ENCODE data around the gene KRTAP9-6. TPM values are rescaled to one million over a fixed set of nuclear protein-coding genes. Genes with fewer than 3 reads are reported as not detected.

KRTAP9-6 gene
- total and polyA plus RNA-seq, 8 donors: not detected

- peak overlapping the region in 2 of 5 donors; percentile 52 to 69 for H3K27ac ChIP-seq
- TF ChIP-seq CTCF (IDR thresholded peaks at IDR 0.05): no peak
- no peak for TF ChIP-seq POLR2AphosphoS5 (IDR thresholded peaks at IDR 0.05)
- TF ChIP-seq POLR2A (IDR thresholded peaks at IDR 0.05): no peak
- TF ChIP-seq EP300 (IDR thresholded peaks at IDR 0.05): no peak
Observed at GRCh38 chr17:41308251-41308917, 43.2 kb downstream of the KRTAP9-6 start.

GRCh38 chr17:41308918-41309359 is 43.8 kb downstream of the KRTAP9-6 start, which contains the start of gene KRTAP16-1:
Gene KRTAP16-1 (minus strand): TSS chr17:41309309. CDS start chr17:41309253, 56 bp downstream.
- peak within 1 kb of the TSS in 1 of 4 donors; percentile 12 for H3K4me3 ChIP-seq
- H3K27ac ChIP-seq: peak within 1 kb of the TSS in 2 of 5 donors; percentile 52 to 69
- no peaks in the 10 kb centered on the region for H3K9me3 ChIP-seq
- peaks cover 0 to 27% (median 0%) of the 10 kb centered on the region in 3 donors for H3K27me3 ChIP-seq
- WGBS, 5 donors: 61 to 81% (median 69%) methylated on average over 4 to 7 of the region's 7 CpGs
- peaks cover 0 to 6% (median 0%) of the 10 kb centered on the region in 4 donors for H3K4me1 ChIP-seq
- no peak for DNase-seq
- intact Hi-C loops (cut with DNase I; ENCODE audit: low total_unique reads): no loop called here
- no peaks in the 10 kb centered on the region for H3K36me3 ChIP-seq
- TF ChIP-seq POLR2AphosphoS5 (IDR thresholded peaks at IDR 0.05) (no peak), POLR2A (IDR thresholded peaks at IDR 0.05) (no peak), CTCF (IDR thresholded peaks at IDR 0.05) (no peak), EP300 (IDR thresholded peaks at IDR 0.05) (no peak)

More at GRCh38 chr17:41308251-41308917, 43.2 kb downstream of the KRTAP9-6 start:
- H3K9me3 ChIP-seq: no peaks in the 10 kb centered on the region
- DNase-seq: peak in 1 of 2 donors; percentile 70
- intact Hi-C loops (cut with DNase I; ENCODE audit: low total_unique reads): no loop called here
- H3K36me3 ChIP-seq: no peaks in the 10 kb centered on the region
- 46 to 67% (median 59%) methylated on average over 10 of the region's 10 CpGs for WGBS, 5 donors
- peak overlapping the region in 1 of 4 donors; percentile 12 for H3K4me3 ChIP-seq
- peaks cover 0 to 6% (median 0%) of the 10 kb centered on the region in 4 donors for H3K4me1 ChIP-seq
- peaks cover 0 to 25% (median 0%) of the 10 kb centered on the region in 3 donors for H3K27me3 ChIP-seq

- no peaks in the 10 kb centered on the region for H3K36me3 ChIP-seq
- no peaks in the 10 kb centered on the region for H3K9me3 ChIP-seq
- H3K27me3 ChIP-seq: peaks cover 0 to 40% (median 0%) of the 10 kb centered on the region in 3 donors
- WGBS, 5 donors: 69 to 86% (median 76%) methylated on average over 1 of the region's 1 CpG
- TF ChIP-seq POLR2AphosphoS5 (IDR thresholded peaks at IDR 0.05): no peak
- no peak for TF ChIP-seq EP300 (IDR thresholded peaks at IDR 0.05)
- no peak for TF ChIP-seq POLR2A (IDR thresholded peaks at IDR 0.05)
- TF ChIP-seq CTCF (IDR thresholded peaks at IDR 0.05): no peak
- DNase-seq: no peak
- peaks cover 0 to 6% (median 0%) of the 10 kb centered on the region in 4 donors for H3K4me1 ChIP-seq
- no peak overlapping the region for H3K4me3 ChIP-seq
- intact Hi-C loops (cut with DNase I; ENCODE audit: low total_unique reads): no loop called here
- no peak overlapping the region for H3K27ac ChIP-seq
Observed at GRCh38 chr17:41311111-41311510, 45.9 kb downstream of the KRTAP9-6 start.

- Histone ChIP-seq H3K36me3 (no peaks in the 10 kb centered on the region), H3K4me3 (no peak within 1 kb of the TSS), H3K27ac (no peak within 1 kb of the TSS), H3K9me3 (peaks cover 0 to 12% (median 0%) of the 10 kb centered on the region in 4 donors), H3K4me1 (no peaks in the 10 kb centered on the region), H3K27me3 (peaks cover 0 to 19% (median 3%) of the 10 kb centered on the region in 3 donors)
- DNase-seq: no peak
- WGBS, 5 donors: 82 to 88% (median 84%) methylated on average over 17 to 24 of the region's 24 CpGs
- TF ChIP-seq EP300 (IDR thresholded peaks at IDR 0.05): no peak
- TF ChIP-seq CTCF (IDR thresholded peaks at IDR 0.05): no peak
- TF ChIP-seq POLR2AphosphoS5 (IDR thresholded peaks at IDR 0.05): no peak
- no peak for TF ChIP-seq POLR2A (IDR thresholded peaks at IDR 0.05)
- intact Hi-C loops (cut with DNase I; ENCODE audit: low total_unique reads): no loop called here
Observed at GRCh38 chr17:41315204-41315794, 50.1 kb downstream of the KRTAP9-6 start, which contains the start of gene KRTAP17-1. Gene KRTAP17-1 (minus strand): TSS chr17:41315710. CDS start chr17:41315650, 60 bp downstream.
